Cerebellar cortex (tissue), 1 donor: ENCODE data around the gene PNPLA7.

Source experiments
- DNase-seq: peaks from one replicate; pipeline ENCODE4 v3.0.0-alpha.2; 2015; ENCODE audit warnings: low spot score

Gene PNPLA7

DNA sequence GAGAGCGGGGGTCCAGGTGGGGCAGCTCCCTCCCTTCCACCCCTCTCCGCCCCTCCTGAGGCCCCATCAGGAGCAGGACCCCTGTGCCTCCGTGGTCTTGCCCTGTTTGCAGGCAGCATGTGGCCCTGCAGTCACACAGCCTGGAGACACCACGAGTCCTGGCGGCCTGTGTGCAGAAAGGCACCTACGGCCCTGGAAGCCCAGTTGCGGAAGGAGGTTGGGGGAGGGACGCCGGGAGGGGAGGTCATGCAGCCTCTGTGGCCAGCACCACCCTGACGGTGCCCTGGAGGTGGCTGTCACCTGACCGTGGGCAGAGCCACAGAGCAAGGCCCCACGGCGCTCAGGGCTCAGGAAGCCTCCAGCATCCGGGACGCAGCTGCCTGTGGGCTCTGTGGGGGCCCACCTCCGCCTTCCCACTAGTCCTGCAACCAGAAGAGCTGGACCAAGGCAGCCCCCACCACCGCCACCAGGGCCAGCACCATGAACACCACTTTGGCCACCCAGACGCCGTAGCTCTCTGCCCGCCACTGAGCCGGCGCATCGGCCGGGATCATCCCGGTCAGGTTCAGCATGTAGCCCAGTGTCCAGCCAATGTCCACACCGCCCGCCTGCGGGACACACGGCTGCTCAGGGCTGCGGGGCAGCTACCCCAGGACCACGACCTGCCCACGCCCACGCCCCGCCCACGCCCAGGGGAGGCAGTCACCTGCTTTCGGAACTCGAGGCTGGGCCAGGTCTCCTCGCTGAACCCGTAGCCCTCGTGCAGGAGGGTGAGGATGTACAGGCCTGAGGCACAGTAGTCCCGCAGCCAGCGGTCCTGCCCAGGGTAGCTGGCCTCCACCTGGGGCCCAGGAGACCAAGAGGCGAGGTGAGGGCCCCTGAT is 115.5 kb downstream of the PNPLA7 start:
- DNase-seq = no peak

DNA sequence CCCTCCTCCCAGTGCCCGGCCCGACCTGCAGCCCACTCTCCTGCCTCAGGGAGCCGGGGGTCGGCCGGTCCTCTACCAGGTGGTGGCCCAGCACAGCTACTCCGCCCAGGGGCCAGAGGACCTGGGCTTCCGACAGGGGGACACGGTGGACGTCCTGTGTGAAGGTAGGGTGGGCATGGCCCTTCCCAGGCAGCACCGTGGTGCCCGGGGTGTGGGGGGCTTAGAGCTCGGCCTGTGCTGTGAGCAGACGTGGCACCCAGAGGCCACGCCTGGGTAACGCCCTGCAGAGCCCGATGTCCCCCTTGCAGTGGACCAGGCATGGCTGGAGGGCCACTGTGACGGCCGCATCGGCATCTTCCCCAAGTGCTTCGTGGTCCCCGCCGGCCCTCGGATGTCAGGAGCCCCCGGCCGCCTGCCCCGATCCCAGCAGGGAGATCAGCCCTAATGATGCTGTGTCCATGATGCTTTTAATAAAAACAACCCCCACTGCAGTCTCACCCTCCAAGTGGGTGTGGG is 116.2 kb downstream of the PNPLA7 start:
- no peak for DNase-seq

DNA sequence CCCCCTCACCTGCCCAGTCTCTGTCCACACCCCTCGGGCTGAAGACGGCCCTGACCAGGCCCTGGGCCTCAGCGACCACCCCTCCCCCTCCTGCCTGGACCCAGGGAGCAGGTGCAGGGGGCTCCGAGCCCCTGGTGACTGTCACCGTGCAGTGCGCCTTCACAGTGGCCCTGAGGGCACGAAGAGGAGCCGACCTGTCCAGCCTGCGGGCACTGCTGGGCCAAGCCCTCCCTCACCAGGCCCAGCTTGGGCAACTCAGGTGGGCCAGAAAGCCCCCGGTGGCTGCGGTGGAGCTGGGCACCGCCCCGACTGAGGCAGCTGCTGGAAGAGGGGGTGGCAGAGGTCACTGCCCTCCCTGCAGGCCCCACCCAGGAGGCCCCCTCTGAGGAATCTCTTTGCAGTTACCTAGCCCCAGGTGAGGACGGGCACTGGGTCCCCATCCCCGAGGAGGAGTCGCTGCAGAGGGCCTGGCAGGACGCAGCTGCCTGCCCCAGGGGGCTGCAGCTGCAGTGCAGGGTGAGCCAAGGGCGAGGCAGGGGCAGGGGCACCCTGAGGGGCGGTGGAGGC is 116.8 kb downstream of the PNPLA7 start:
- DNase-seq = no peak

DNA sequence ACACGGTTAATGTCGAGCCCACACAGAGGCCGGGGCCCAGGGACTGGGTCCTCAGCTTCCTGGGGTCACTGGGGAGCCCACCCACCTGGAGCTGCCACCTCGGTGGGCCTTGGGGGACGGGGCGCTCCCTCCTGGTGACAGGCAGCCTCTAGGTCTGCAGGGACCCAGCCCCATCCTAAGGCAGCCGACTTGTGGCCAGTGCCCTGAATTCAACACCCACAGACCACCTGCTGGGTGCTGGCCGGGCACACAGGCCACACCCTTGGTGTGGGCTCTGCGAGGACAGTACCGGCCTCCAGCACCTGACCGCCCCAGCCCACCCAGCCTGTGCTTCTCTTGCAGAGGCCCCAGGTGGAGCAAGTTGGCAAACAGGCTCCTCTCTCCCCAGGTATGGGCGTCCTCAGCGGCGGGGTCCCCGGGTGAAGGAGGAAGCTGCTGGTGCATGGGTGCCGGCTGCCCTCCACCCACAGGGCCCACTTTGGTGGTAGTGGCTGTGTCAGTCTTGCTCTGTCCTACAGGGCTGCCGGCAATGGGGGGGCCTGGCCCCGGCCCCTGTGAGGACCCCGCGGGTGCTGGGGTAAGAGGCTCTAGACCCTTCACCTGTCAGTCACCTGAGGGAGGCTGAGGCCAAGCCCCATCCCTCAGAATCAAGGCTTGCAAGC is 117.4 kb downstream of the PNPLA7 start:
- no peak for DNase-seq

GRCh38 chr9:137431416-137431931 is 118.7 kb downstream of the PNPLA7 start:
- DNase-seq = no peak

DNA sequence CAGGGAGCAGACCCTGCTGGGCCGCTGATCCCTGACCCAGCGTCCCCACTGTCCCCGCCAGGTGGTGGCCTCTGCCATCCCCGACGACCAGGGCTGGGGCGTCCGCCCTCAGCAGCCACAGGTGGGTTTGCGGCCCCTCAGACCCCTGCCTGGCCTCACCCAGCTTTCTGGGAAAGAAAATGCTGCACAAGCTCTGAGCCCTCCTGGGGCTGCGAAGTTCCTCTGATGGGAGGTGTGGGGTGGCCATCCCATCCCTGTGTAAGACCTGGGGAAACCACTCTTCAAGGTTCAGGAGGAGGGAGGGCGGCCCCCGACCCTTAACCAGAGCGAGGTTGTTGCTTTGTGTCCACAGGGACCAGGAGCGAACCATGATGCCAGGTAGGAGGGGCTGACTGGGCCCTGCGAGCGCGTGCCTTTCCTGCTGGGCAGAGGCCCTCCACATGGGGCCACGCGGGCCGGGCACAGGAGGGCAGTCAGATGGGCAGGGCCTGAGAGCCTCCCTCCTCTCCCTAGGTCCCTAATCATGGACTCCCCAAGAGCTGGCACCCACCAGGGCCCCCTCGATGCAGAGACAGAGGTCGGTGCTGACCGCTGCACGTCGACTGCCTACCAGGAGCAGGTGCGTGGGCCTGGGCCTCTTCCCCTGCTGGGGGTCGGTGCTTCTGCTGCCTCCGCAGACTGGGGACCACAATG is 119.3 kb downstream of the PNPLA7 start:
- DNase-seq = no peak

GRCh38 chr9:137429974-137430722 is 120.1 kb downstream of the PNPLA7 start:
- DNase-seq = no peak

DNA sequence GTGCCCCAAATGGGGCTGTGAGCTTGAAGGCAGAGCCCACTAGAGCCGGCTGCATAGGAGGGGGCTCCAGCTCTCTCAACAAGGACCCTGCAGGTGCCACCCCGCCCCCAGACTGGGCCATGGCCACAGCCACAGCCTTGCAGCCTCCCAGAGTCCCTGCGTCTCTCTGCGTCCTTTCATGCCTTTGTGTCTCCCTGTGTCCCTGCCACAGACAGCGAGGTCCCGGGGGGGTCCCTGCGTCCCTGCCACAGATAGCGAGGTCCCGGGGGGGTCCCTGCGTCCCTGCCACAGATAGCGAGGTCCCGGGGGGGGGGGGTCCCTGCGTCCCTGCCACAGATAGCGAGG is 120.7 kb downstream of the PNPLA7 start:
- no peak for DNase-seq

GRCh38 chr9:137428841-137429545 is 121.2 kb downstream of the PNPLA7 start:
- no peak for DNase-seq

DNA sequence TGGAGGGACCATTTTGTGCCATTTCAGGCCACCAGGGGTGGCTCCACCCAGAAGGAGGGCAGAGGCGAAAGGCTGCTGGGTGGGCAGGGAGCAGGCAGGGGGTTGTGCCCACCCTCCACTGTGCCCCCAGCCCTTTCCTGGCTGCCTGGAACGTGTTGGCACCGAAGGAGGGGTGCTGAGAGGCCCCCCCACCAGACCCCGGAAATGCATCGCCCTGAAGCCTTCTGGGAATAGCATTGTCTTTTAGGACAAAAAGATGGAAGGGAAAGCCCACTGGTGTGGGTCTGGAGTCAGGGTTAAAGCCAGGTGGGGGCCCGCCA is 121.9 kb downstream of the PNPLA7 start:
- no peak for DNase-seq

DNA sequence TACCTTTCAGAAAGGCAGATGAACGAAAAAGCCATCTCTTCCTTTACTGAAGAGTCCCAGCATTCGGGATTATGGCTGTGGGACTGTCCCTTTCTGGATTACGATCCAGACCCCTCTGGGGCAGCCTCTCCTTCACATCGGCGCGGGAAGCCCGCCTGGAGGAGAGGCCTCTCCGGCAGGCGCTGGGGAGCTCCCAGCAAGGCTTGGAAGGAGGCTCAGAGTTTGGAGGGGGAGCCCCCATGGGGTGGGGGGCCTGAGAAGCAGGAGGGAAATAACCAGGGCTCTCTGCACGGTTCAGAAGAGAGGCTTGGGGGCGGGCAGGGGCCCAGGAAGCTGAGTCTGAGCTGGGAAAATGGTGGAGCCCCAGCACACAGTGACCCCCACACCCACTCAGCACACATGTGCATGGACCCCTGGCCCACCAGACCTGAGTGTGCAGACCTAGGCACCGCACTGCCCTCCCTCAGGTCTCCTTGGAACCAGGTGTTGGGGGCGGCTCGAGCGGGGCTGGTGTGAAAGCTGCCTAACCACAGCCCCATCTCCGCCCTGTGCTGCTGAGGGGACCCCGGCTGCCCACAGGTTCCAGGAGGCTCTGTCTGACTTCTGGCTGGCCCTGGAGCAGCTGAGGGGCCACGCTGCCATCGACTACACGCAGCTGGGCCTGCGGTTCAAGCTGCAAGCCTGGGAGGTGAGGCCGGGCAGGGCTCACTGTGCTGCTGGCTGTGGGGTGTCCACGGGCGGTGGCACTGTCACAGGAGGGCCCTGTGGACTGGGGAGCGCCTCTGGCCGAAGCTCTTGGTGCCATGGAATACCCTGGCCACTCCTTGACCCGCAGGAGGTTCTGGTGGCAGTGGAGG is 122.5 kb downstream of the PNPLA7 start:
- no peak for DNase-seq

DNA sequence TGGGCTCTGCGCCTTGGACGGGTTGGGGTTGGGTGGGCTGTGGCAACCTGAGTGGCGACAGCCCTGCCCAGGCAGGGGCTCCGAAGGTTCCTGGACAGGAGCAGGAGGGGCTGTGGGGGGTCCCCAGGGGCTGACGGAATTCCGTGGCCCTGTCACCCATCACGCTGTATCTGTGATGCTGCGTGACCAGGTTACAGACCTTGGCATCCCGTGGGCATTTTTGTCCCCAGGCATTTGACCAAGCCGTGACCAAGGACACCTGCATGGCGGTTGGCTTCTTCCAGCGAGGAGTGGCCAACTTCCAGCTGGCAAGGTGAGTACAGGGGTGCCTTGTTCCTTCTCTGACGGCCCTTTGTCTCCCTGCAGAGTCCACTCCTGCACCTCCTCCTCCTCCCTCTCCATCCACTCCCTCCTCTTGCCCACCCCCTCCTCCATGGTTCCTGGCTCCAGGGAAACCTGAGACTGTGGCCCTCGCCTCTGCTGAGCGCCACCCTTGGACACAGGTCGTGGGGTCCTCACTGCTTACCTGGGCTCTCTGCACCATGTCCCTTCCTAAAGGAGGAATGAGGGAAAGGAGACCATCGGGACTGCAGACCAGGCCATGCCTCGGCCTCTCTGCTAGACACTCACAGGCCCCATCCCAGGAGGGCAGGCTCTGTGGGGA is 124.1 kb downstream of the PNPLA7 start:
- no peak for DNase-seq

DNA sequence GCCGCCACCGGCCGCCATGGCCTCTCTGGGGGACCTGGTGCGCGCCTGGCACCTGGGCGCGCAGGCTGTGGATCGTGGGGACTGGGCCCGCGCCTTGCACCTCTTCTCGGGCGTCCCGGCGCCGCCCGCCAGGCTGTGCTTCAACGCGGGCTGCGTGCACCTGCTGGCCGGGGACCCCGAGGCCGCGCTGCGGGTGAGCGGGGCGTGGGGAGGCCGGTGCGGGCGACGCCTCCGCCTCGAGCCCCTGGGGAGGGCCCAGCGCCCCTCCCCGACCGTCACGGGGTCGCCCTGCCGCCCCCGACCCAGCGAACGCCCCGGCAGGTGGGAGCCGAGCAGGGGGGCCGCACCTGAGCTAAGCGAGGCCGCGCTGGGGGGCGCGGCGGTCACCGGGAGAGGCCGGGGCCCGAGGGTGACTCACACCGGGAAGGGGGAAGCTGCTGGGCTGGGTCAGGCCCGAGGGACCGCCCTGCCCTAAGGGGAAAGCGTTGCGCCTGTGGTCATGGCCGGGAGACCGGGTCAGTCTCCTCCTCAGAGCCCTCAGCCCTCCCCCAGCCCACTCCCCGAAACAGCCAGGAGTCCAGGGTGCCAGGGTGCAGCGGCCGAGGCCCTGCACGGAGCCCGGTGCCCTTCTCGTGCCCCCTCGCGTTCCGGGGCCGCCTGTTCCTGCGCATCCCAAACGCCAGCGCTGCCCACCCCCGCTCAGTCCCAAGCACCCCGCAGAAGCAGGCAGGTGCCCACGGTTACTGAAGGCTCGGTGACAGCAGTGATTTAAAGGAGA is 126.5 kb downstream of the PNPLA7 start:
- no peak for DNase-seq

GRCh38 chr9:137422604-137423513 is 127.3 kb downstream of the PNPLA7 start, which contains the start of the genes EXD3 and NOXA1:
Gene EXD3 (minus strand): TSS chr9:137423162. CDS start chr9:137395357, 27,805 bp downstream.
Gene NOXA1 (plus strand): TSS chr9:137423393. CDS start chr9:137423530, 137 bp downstream.
- DNase-seq = peak; percentile 85

DNA sequence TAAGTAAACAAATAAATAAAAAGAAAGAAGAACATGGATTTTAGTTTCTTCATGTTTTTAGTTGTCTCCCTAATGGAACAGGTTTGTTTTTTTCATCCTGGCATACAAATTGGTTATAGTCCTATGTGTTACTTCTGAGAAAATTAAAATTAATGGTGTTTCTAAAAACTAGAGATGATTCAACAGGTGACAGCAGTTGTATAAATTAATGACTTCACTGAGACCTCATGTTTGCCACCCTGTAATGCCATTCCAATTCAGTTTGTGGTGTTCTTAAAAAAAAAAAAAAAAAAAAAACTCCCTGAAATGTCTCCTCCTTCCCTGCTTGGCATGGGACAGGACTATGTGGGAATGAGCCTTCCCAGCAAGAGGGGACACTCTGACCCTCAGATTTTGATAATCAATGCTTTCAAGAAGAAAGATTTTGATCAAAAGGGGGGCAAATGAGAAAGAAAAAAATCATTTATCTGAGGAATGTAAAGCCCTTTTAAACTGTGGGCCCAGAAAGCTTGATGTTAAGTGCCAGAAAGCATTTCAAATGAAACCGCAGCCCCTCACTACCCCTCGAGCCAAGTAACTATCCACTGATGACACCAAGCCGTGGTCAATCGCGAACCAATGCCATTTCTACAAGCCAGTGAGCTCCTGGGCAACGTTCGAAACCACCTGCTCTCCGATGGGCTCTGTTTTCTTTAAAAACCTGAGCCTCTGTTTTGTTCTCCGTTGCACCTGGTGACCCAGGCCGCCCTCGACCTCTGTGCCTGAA is 128.2 kb downstream of the PNPLA7 start:
- DNase-seq = no peak
